NCI-H1092 (cell line): ENCODE results near the gene SELENOO.

ENCODE experiments used
- DNase-seq: peaks from one replicate; lab custom pipeline; 2025; lab: John Stamatoyannopoulos, UW

SELENOO gene

GRCh38 chr22:50171965-50172421 is 28.8 kb upstream of the SELENOO start:
- no peak for DNase-seq

GRCh38 chr22:50173311-50173982 is 27.4 kb upstream of the SELENOO start:
- no peak for DNase-seq

GRCh38 chr22:50173983-50174355 is 26.8 kb upstream of the SELENOO start:
- no peak for DNase-seq

GRCh38 chr22:50174382-50175190 is 26.2 kb upstream of the SELENOO start:
- DNase-seq: no peak

- DNase-seq: no peak
These were observed 25.7 kb upstream of the SELENOO start for GRCh38 chr22:50175191-50175461.

GRCh38 chr22:50175921-50176849 is 24.6 kb upstream of the SELENOO start:
- DNase-seq: no peak

GRCh38 chr22:50176850-50177536 is 23.8 kb upstream of the SELENOO start:
- DNase-seq: no peak

GRCh38 chr22:50177537-50178470 is 23.0 kb upstream of the SELENOO start:
- no peak for DNase-seq

GRCh38 chr22:50178471-50178864 is 22.3 kb upstream of the SELENOO start:
- DNase-seq: no peak

- no peak for DNase-seq
These were observed 21.6 kb upstream of the SELENOO start for GRCh38 chr22:50178871-50179869.

- DNase-seq: no peak
These were observed 20.7 kb upstream of the SELENOO start for GRCh38 chr22:50179937-50180726.

GRCh38 chr22:50180727-50181521 is 19.9 kb upstream of the SELENOO start:
- no peak for DNase-seq

- no peak for DNase-seq
These were observed 18.4 kb upstream of the SELENOO start for GRCh38 chr22:50182176-50183081.

GRCh38 chr22:50183141-50183971 is 17.5 kb upstream of the SELENOO start:
- DNase-seq: no peak

GRCh38 chr22:50184004-50184901 is 16.6 kb upstream of the SELENOO start:
- DNase-seq: no peak
